HepG2 (cell line): ENCODE data around the gene BCDIN3D. TPM values are rescaled to one million over a fixed set of nuclear protein-coding genes. Genes with fewer than 3 reads are reported as not detected.
A peak's percentile ranks its signal among the peaks of the same experiment; 100 is the strongest.

Source experiments
- CHCHD3 ChIP-seq: sonication (generic); formaldehyde crosslinking; IDR thresholded peaks from 2 replicates; pipeline ENCODE4 v1.8.0; 2022; ENCODE audit warnings: mild to moderate bottlenecking, missing genetic modification reagents, moderate library complexity
- EED ChIP-seq: sonication (generic); formaldehyde crosslinking; IDR thresholded peaks from 2 replicates; pipeline ENCODE4 v1.5.0; 2020; ENCODE audit warnings: mild to moderate bottlenecking, missing genetic modification reagents
- EP300 ChIP-seq, 3 experiments: sonication (generic) in 1 of 3; formaldehyde crosslinking in 1 of 3; IDR thresholded peaks; 2 replicates each; pipeline versions ENCODE4 v1.5.1 to v1.6.1; 2011 to 2020; ENCODE audit warnings: low read depth in 2 of 3, low read length in 2 of 3, borderline replicate concordance in 1 of 3, improper control_type of control experiment in 1 of 3, mild to moderate bottlenecking in 1 of 3, missing genetic modification reagents in 1 of 3, moderate library complexity in 1 of 3
- FOSL1 ChIP-seq: sonication (generic); formaldehyde crosslinking; IDR thresholded peaks from 2 replicates; pipeline ENCODE4 v1.9.0; 2021; ENCODE audit warnings: missing genetic modification reagents, borderline replicate concordance
- GTF2F1 ChIP-seq: fragments of 150-350 bp; IDR thresholded peaks from 2 replicates; pipeline ENCODE4 v1.6.1; 2014; ENCODE audit warnings: low read length
- HDAC2 ChIP-seq: sonication (generic); formaldehyde crosslinking; IDR thresholded peaks from 2 replicates; pipeline ENCODE4 v1.4.0; 2020; ENCODE audit warnings: missing genetic modification reagents
- HOXA3 ChIP-seq: sonication (generic); formaldehyde crosslinking; IDR thresholded peaks from 2 replicates; pipeline ENCODE4 v1.5.0; 2020; ENCODE audit warnings: missing genetic modification reagents
- MAZ ChIP-seq, 2 experiments: sonication (generic) in 1 of 2; formaldehyde crosslinking in 1 of 2; IDR thresholded peaks; 2 replicates each; pipeline versions ENCODE4 v1.5.0 to v1.6.1; 2012 to 2020; ENCODE audit warnings: low read depth in 2 of 2, mild to moderate bottlenecking in 2 of 2, borderline replicate concordance in 1 of 2, improper control_type of control experiment in 1 of 2, low read length in 1 of 2, missing genetic modification reagents in 1 of 2, moderate library complexity in 1 of 2
- NCOA2 ChIP-seq: sonication (generic); formaldehyde crosslinking; IDR thresholded peaks from 2 replicates; pipeline ENCODE4 v1.8.0; 2022; ENCODE audit warnings: inconsistent platforms
- NFKBIZ ChIP-seq: IDR thresholded peaks from 2 replicates; pipeline ENCODE4 v1.6.1; 2018; ENCODE audit warnings: missing genetic modification reagents, missing compliant biosample characterization
- RBFOX2 ChIP-seq: fragments of 200-400 bp; formaldehyde crosslinking; IDR thresholded peaks from 2 replicates; pipeline ENCODE4 v1.6.1; 2017; ENCODE audit warnings: low read depth, mild to moderate bottlenecking, low read length
- RXRA ChIP-seq: sonication (generic); formaldehyde crosslinking; IDR thresholded peaks from 2 replicates; pipeline ENCODE4 v1.5.1; 2020; ENCODE audit warnings: missing genetic modification reagents
- SAP130 ChIP-seq: IDR thresholded peaks from 2 replicates; pipeline ENCODE4 v1.6.1; 2016; ENCODE audit warnings: low read depth
- SP2 ChIP-seq: sonication (generic); formaldehyde crosslinking; IDR thresholded peaks from 2 replicates; pipeline ENCODE4 v1.5.1; 2020; ENCODE audit warnings: mild to moderate bottlenecking, missing genetic modification reagents
- SP4 ChIP-seq: sonication (generic); formaldehyde crosslinking; IDR thresholded peaks from 2 replicates; pipeline ENCODE4 v1.8.1; 2023; ENCODE audit warnings: mild to moderate bottlenecking, missing genetic modification reagents
- TEAD3 ChIP-seq: optimal IDR thresholded peaks from 2 replicates; pipeline ENCODE3; 2016; ENCODE audit warnings: borderline replicate concordance
- ZFP41 ChIP-seq: sonication (generic); formaldehyde crosslinking; IDR thresholded peaks from 2 replicates; pipeline ENCODE4 v1.4.0; 2020; ENCODE audit warnings: mild to moderate bottlenecking, missing genetic modification reagents, borderline replicate concordance
- ZNF207 ChIP-seq: fragments of 450-650 bp; IDR thresholded peaks from 2 replicates; pipeline ENCODE4 v1.6.1; 2016; ENCODE audit warnings: antibody characterized with exemption, borderline replicate concordance
- polyA plus RNA-seq, 8 experiments: library from polyadenylated mRNA; depleted of rRNA in 3 of 8; stranded (reverse) in 7 of 8; unstranded in 1 of 8; fragments of >200 nt; fragmentation: Illumina TruSeq in 4 of 8; extraction: Trizol in 4 of 8; gene quantifications; 2 replicates each; pipeline versions ENCODE4 v1.2.1 to v1.2.3, GENCODE V29; 2011 to 2016; ENCODE audit warnings: low read depth in 4 of 8, missing spikeins in 1 of 8, mixed read lengths in 1 of 8; ENCODE audit not compliant: insufficient read depth in 1 of 8
- total RNA-seq, 5 experiments: library from RNA; depleted of rRNA; stranded (reverse); fragments of >200 nt; fragmentation: Illumina TruSeq; extraction: Trizol; gene quantifications; 2 replicates each; pipeline ENCODE4 v1.2.3, GENCODE V29; 2016; ENCODE audit warnings: low read depth in 1 of 5
- TF ChIP-seq, protein P1 (sequence below): sonication (generic); formaldehyde crosslinking; IDR thresholded peaks from 2 replicates; pipeline ENCODE4 v1.8.0; 2022; ENCODE audit warnings: mild to moderate bottlenecking, missing genetic modification reagents, moderate library complexity
- TF ChIP-seq, protein P2 (sequence below): sonication (generic); formaldehyde crosslinking; IDR thresholded peaks from 2 replicates; pipeline ENCODE4 v1.4.0; 2020; ENCODE audit warnings: missing genetic modification reagents
- TF ChIP-seq, protein P3 (sequence below): sonication (generic); formaldehyde crosslinking; IDR thresholded peaks from 2 replicates; pipeline ENCODE4 v1.8.0; 2022; ENCODE audit warnings: missing genetic modification reagents, mild to moderate bottlenecking, inconsistent platforms, borderline replicate concordance
- TF ChIP-seq, protein P4 (sequence below): sonication (generic); formaldehyde crosslinking; IDR thresholded peaks from 2 replicates; pipeline ENCODE4 v1.5.1; 2020; ENCODE audit warnings: missing genetic modification reagents, mild to moderate bottlenecking, borderline replicate concordance
- TF ChIP-seq, protein P5 (sequence below): IDR thresholded peaks from 2 replicates; pipeline ENCODE4 v1.6.1; 2016; ENCODE audit warnings: missing compliant biosample characterization, missing genetic modification reagents, borderline replicate concordance

Gene BCDIN3D
- total and polyA plus RNA-seq, 2 of the 13 experiments (the other 11 are each of a cell fraction or from before 2014, with no cell fraction given): 2.2 to 2.5 TPM

DNA sequence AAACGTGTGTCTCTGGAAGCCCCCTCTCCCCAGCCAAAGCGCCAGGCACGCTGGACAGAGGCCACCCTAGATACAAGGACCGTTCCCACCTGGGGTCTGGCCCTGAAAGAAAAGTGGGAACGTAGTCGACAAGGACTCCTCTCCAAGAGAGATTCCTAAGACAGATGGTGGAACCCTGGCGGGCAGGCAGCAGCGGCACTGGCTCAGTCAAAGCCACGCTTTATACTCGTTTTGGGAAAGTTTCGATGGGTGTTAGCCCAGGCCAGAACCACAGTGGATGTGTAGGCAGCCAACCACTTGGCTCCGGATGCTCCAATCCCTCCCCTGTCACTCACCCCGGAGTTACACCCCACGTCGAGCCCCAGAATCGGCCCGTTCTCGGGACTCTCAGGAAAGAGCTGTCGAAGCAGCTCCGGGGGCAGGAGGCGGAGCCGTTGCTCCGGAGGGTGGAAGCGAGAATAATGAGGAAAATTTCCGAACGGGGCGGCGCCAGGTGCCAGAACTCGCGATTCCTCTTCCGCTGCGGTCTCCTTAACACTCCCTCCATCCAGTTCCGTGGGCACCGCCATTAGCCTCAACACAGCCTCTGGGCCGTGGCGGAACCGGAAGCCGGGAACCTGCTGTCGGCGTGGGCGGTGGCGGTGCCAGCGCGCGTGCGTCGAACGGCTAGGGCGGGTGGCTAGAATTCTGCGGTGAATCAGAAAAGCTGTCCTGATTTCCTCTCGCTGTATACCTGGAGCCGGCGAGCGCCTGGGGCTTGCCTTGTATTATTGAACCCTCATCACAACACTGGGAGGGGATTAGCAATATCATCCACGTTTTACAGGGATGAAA, at the start of gene BCDIN3D (continued):
- TF ChIP-seq GTF2F1 (no peak), SP4 (CRISPR knock-in tag) (peak; percentile 61; the same call in 1 of the 2 replicates), SAP130 (CRISPR knock-in tag) (peak; percentile 88), CHCHD3 (CRISPR knock-in tag) (peak; percentile 87; the same call in 1 of the 2 replicates), HOXA3 (CRISPR knock-in tag) (peak; percentile 93), NFKBIZ (CRISPR knock-in tag) (no peak), RBFOX2 (peak; percentile 93), ZFP41 (no peak), HDAC2 (0 out of 2 replicates have a peak, but pooled peaks have one; percentile 20), SP2 (CRISPR knock-in tag) (peak; percentile 60), ZNF207 (no peak), RXRA (peak; percentile 32), EP300 (IDR thresholded peaks at IDR 0.05; ENCODE audit: low read depth in 2 of 2, low read length in 2 of 2) (no peak), EP300 (CRISPR knock-in tag; IDR thresholded peaks at IDR 0.05; ENCODE audit: borderline replicate concordance) (no peak), TEAD3 (CRISPR knock-in tag) (no peak), NCOA2 (CRISPR knock-in tag) (0 out of 2 replicates have a peak, but pooled peaks have one; percentile 13), FOSL1 (no peak), EED (peak; percentile 84; the same call in 1 of the 2 replicates), MAZ (IDR thresholded peaks at IDR 0.05; ENCODE audit: borderline replicate concordance, low read depth, low read length) (no peak), MAZ (CRISPR knock-in tag; IDR thresholded peaks at IDR 0.05; ENCODE audit: low read depth) (peak; percentile 64)
- TF ChIP-seq, protein P1, sequence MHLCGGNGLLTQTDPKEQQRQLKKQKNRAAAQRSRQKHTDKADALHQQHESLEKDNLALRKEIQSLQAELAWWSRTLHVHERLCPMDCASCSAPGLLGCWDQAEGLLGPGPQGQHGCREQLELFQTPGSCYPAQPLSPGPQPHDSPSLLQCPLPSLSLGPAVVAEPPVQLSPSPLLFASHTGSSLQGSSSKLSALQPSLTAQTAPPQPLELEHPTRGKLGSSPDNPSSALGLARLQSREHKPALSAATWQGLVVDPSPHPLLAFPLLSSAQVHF (CRISPR knock-in tag): 0 out of 2 replicates have a peak, but pooled peaks have one; percentile 58
- TF ChIP-seq, protein P2, sequence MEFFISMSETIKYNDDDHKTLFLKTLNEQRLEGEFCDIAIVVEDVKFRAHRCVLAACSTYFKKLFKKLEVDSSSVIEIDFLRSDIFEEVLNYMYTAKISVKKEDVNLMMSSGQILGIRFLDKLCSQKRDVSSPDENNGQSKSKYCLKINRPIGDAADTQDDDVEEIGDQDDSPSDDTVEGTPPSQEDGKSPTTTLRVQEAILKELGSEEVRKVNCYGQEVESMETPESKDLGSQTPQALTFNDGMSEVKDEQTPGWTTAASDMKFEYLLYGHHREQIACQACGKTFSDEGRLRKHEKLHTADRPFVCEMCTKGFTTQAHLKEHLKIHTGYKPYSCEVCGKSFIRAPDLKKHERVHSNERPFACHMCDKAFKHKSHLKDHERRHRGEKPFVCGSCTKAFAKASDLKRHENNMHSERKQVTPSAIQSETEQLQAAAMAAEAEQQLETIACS (CRISPR knock-in tag): 0 out of 2 replicates have a peak, but pooled peaks have one; percentile 45
- TF ChIP-seq, protein P3, sequence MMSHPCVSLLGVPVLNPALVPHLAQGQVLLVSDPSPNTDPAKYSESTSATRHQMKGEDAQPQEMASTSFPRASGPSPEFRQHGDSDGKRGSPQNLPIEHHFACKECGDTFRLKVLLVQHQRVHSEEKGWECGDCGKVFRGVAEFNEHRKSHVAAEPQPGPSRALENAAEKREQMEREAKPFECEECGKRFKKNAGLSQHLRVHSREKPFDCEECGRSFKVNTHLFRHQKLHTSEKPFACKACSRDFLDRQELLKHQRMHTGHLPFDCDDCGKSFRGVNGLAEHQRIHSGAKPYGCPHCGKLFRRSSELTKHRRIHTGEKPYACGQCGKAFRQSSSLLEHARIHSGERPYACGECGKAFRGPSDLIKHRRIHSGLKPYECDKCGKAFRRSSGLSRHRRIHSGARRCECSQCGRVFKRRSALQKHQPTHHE (CRISPR knock-in tag): peak; percentile 91
- TF ChIP-seq, protein P4, sequence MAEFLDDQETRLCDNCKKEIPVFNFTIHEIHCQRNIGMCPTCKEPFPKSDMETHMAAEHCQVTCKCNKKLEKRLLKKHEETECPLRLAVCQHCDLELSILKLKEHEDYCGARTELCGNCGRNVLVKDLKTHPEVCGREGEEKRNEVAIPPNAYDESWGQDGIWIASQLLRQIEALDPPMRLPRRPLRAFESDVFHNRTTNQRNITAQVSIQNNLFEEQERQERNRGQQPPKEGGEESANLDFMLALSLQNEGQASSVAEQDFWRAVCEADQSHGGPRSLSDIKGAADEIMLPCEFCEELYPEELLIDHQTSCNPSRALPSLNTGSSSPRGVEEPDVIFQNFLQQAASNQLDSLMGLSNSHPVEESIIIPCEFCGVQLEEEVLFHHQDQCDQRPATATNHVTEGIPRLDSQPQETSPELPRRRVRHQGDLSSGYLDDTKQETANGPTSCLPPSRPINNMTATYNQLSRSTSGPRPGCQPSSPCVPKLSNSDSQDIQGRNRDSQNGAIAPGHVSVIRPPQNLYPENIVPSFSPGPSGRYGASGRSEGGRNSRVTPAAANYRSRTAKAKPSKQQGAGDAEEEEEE: no peak
- TF ChIP-seq, protein P5, sequence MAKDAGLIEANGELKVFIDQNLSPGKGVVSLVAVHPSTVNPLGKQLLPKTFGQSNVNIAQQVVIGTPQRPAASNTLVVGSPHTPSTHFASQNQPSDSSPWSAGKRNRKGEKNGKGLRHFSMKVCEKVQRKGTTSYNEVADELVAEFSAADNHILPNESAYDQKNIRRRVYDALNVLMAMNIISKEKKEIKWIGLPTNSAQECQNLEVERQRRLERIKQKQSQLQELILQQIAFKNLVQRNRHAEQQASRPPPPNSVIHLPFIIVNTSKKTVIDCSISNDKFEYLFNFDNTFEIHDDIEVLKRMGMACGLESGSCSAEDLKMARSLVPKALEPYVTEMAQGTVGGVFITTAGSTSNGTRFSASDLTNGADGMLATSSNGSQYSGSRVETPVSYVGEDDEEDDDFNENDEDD (CRISPR knock-in tag): peak; percentile 83; the same call in 1 of the 2 replicates
